Embryonic facial prominence (tissue), 1 donor: ENCODE measurements around the gene FBP1.
A peak's percentile ranks its signal among the peaks of the same experiment; 100 is the strongest.

Experiments
- DNase-seq: peaks from one replicate; pipeline ENCODE4 v3.0.0-alpha.2; 2016; ENCODE audit errors: extremely low spot score

The FBP1 gene

DNA sequence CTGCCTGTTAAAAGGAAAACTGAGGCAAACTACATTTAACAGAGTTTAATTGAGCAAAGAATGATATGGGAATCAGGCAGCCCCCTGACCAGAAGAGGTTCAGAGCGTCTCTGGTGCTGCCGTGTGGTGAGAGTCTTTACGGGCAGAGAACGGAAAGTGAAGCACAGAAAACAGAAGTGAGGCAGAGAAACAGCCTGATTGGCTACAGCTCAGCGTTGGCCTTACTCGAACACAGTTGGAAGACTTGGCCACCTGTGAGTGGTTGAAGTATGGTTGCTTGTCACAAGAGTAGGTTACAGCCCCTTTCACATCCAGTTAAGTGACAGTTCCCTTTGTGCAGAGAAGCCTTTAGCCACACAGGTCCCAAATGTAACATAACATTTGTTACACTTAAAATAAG lies 16.9 kb upstream of the FBP1 start:
- DNase-seq, result no peak

DNA sequence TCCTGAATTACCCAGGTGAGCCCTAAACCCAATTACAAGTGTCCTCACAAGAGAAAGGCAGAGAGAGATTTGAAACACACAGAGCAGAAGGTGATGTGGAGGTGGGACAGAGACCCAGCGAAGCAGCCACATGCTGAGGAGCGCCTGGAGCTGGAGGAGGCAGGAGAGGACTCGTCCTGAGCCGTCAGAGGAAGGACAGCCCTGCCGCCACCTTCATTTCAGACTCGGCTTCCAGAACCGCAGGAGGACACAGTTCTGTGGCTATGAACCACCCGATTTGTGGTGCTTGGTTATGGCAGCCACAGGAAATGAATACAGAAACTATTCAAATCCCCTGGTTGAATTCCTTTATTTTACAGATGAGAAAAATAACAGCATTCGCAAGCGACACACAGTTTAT lies 16.4 kb upstream of the FBP1 start:
- DNase-seq, result no peak

DNA sequence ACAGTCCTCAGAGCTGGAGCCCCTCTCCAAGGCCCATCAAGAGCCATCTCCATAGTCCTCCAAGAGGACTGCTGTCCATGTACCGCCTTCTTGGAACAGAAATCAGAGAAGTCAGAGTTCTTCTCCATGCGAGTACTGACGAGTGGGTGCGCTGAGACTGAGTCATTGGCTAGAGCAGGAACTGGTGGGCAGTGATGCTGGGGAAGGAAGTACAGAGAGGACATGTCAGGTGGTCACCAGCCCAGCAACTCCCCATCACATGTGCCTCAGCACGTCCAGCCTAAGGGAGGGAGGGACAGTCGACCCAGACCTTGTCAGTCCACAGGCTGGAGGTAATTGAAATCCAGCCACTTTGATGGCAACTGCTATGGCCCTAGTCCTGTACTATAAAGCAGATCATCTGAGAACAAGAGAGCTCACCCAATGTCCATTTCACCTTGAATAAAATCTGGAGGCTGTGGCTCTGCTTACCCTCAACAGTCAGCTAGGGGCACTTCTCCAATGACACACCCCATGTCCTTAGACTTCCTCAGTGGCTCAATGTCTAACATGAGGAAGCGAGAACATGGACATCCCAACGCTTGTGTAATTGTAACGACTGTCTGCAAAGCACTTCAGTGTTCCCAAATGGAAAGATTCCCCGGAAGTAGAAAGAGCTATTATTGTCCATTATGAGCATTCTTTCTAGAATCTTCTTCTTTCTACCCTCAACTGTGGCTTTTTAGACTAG lies 15.0 kb upstream of the FBP1 start:
- no peak for DNase-seq

DNA sequence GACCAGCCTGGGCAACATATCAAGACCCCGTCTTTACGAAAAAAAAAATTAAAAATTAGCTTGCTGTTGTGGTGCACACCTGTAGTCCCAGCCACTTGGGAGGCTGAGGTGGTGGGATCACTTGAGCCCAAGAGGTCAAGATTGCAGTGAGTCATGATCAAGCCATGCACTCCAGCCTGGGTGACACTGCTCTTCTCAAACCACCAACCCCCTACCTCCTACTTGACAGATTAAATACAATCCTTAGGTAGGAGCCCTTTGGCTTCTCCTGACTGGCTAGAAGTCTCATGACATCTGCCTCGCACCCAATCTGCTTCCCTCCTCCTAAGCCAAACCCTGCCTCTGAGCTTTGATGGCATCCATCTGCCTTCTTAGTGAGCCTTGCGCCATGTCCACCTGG lies 11.6 kb upstream of the FBP1 start:
- no peak for DNase-seq

DNA sequence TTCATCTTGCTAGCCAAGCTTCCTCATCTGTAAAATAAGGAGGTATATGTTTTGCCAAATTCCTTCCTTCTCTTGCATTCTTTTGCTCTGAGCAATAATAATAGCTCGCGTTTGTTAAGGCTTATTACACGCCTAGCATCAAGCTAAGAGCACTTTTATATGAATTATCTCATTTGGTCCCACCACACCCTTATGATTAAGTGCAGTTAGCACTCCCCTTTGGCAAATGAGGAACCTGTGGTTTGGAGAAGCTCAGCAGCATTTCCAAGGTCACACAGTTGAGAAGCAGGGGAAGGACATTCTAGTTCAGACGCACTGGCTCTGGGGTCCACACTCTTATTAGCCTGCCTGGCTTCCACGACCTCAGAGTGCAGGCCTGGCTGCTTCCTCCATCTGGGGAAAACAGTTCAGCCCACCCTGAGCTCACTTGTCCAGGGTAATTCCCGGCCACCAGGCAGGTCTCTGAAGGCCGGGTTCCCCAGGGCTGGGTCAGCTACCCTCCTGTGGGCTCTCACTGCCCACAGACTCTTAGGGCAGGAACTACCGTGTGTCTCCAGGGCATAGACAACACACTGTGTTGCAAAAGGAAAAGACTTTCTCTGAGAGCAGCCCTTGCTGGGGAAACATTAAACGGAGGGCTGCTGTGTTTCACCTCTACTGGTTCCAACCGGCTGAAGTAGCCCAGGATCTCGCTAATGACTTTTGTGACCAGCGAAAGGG lies 9.9 kb upstream of the FBP1 start:
- no peak for DNase-seq

DNA sequence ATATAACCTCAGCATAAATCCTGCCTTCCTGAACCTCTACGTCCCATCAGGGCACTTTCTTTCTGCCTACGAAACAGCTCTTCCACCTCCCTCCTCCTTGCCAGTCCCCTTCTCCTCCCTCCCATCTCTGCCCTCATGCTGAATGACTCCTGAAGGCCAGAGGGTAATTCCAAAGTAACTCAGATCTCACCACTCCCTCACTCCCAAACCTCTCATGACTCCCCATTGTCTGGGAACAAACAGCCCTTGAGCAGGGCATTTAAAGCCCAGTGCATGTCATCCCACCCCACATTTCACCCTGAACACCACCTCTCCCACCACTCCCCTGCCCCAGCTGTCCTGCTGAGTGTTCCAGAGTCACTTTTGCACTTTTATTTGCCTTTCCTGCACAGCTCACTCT lies 8.9 kb upstream of the FBP1 start:
- DNase-seq, result no peak

DNA sequence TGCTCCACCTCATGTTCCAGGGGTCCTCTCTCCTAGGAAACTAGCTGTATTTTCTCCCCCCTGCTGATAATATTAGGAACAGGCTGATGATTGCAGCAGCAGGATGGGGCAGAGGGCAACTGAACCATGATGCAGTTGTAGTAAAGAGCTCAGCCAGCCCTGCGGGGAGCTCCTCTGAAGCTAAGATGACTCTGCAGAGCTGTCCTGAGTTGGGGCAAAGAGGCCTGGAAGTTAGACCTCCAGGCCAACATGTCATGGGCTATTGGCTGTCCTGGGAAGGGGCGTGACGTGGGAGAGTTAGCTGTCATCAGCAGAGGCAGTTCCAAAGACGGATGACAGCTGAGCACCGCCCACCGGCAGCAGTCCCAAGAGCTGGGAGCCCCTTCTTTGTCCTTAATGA lies 6.6 kb upstream of the FBP1 start:
- DNase-seq, result no peak

DNA sequence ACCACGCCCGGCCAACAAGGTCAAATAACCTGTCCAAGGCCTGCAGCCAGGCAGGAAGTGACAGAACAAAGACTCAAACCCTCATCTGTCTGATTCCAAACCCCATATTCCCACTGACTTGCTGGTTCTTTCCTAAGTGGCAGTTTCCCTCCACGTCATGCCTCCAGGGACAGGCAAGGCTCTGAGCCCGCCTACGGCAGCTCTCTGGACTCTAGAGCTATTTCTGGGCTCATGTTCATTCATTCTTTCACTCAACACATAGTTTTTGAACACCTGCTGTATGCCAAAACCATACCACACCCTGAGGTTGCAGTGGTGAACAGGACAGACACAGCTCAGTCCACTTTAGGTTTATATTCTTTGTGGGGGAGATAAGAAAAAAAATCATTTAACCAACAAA lies 5.2 kb upstream of the FBP1 start:
- DNase-seq, result no peak

DNA sequence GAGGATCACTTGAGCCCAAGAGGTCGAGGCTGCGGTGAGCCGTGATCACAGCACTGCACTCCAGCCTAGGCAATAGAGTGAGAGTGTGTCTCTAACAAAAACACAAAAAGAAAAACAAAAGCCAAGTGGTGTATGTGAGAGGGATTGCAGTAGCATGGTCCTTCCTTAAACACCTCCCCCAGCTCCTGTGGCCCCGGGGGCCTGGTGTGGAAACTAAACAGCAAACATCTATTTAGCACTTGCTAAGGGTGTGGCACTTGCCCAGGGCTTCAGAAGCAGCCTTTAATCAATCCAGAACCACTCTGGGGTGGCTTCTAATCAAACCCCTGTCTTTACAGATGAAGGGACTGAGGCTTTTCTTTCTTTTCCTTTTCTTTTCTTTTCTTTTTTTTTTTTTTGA lies 4.4 kb upstream of the FBP1 start:
- no peak for DNase-seq

DNA sequence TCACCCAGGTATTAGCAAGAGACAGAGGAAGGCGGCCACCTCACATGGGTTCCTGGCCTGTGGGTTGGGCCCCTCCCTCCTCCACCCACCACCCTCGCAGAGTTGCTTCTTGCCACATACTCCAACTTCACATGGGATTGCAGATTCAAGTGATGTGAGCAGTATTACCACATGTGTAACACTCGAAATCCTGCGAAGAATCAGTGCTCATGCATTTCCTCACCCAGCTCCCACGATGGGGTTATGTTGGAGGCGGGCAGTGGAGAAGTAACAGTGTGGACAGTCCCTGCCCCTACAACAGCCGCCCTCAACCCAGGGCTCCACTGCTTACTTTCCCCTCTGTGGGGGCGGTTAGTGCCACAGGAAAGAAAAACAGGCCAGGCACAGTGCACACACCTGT lies 3.9 kb upstream of the FBP1 start:
- no peak for DNase-seq

DNA sequence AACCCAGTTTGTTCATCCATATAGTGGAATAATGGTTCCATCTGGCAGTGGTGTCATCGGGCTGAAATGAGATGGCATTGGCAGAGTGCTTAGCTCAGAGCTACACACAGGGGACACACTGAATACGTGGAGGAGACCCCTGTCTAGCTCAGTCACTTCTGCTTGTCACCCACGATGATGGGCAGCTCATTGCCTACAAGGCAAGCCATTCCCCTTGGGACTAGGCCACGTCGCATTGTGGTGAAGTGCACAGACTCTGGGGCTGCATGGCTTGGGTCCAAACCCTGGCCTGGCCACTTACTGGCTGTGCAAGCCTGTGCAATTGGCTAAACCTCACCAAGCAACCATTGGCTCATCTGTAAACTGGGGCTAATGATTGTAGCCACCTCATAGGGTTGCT lies 3.2 kb upstream of the FBP1 start:
- DNase-seq, result no peak

DNA sequence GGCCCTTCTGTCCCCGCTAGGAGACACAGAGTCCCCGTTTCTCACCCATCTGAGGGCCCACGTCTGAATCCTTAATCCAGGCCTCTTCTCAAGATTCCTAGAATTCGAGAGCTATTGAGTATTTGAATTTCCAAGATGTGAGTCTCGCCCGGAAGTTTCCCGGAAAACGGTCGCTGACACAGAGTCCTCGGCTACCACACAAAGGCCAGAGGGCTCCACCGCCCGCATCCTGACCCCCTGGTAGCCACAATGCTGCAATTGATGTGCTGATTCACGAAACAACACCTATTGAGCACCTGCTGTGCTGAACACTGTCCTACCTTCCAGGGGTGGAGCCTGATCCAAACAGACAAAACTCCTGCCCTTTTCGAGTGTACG lies 670 bp upstream of the FBP1 start:
- DNase-seq, result no peak

DNA sequence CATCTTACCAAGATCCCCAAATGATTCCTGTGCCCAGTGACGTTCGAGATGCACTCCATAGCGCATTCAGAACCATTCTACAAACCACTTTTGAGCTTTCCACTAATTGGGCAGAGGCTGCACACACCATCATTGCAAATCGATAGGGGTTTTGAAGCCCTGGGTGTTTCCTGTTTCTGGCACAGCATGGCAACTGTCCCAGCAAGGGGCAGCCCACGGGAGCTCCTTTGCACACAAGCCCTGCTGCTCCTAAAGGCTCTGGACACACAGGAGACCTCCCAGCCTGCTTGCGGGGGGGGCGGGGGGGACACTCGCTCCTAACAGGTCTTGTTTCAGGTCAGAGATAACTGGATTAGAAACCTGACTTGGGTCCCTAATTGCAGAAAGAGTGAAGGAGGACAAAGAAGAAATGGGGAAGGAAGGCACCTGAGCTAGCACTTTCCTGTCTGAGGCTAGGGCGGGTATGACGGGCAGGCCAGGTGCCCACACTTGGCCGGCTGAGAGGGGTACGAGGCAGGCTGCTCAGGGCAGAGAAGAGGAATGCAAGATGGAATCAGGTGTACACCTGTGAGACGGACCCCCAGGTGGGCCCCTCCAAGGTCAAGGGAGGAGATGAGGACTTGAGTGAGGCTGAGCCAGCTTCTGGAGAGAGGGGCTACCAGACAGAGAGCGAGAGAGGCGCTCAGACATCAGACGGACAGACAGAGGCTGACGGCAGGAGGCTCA lies 820 bp downstream of the FBP1 start:
- no peak for DNase-seq

DNA sequence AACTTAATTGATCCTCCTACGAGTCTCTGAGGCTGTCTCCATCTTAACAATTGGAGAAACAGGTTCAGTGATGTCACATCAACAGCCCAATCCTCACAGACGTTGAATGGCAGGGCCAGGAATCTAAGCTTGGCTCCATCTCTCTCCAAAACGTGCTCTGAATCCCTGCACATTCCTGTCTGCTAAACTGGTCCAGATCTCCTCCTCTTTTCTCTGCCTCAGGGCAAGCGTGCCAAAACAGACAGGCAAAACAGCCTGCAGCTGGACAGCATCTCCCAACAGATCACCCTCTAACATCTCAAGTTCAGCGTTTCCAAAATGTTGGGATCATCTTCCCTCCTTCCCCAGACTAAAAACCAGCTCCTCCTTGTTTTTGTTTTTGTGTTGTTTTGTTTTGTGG lies 6.6 kb downstream of the FBP1 start:
- DNase-seq, result no peak

DNA sequence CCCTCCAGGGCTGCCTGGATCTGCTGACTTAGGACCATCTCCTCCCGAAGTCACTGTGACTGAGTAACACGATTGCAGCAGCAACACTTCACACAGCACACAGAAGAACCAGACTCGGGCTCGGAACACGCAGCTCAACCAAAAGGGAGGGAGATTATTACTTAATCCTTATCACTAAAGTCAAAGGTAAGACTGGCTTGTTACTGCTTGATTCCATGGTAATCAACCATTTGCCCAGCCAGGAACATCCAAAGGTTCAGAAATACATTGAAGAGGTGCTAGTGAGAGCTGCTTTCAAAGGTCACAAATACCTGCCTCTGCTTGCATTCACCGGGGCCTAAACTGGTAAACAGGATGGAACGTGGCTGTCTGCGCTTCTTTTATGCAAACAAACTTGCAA lies 7.7 kb downstream of the FBP1 start:
- DNase-seq, result no peak

DNA sequence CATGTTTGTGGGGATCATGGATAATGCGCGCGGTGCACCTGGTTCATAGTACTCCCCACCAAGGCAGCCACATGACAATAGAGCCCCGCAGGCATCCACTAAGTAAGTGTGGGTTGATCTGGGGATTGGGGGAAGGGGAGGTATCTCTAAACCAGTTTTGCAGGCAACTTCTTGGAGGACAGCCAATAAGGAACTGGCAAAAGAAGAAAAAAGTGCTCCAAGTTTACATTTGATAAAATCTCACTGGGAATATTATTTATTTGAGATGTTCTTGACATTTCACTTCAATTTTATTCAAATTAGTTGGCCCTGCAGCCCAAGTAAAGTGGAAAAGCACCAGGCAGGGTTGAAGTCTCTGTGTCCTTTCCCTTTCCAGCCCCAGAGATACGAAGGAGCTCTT lies 8.5 kb downstream of the FBP1 start:
- DNase-seq, result peak; percentile 36

DNA sequence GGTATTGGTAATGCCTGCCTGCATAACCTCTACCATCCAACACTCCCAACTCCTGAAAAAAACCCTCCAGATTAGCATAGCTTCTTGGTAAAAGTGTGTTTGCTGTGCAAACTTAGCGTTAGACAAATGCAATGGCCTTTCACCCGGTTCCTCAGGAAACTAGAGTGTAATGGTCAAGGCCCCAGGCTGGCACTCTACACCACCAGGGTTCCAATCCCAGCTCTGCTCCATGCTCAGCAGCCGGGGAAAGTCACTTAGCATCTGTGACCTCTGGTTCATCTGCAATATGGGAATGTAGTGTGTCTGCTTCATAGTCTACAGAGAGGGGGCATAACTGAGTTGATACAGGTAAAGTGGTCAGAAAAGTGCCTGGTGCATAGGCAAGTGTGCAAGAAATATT lies 9.0 kb downstream of the FBP1 start:
- DNase-seq, result no peak

DNA sequence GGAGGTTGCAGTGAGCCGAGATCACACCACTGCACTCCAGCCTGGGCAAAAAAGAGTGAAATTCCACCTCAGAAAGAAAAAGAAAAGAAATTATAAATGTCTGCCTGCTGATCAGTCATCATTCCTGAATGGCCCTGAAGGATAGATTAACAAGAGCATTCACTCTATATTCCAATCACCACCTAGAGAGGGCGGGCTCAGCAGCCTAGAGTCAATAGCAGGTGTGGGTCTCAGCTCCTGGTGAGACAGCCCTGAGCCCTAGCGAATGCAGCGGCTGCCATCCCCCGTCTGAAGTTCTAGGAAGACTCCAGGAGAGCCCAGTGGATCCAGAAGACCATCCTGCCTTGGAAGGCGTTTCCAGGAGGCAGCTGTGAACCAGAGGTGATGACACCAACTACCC lies 12.0 kb downstream of the FBP1 start:
- no peak for DNase-seq

DNA sequence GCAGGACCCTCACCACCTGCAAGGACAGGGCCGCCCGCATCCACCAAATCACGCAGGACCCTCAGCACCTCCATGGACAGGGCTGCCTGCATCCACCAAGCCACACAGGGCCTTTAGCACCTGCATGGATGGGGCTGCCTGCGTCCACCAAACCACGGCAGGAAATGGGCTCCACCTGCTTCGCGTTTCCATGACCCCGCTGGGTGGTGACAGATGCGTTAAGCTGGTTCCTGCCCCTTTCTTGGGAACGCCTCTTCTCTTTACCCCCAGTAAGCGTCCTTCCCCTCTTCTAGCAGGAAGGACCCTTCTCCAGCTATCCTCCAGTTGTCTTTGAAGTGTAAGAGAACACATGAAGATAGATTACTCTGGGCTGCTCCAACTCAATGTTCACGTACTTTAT lies 13.5 kb downstream of the FBP1 start:
- no peak for DNase-seq

DNA sequence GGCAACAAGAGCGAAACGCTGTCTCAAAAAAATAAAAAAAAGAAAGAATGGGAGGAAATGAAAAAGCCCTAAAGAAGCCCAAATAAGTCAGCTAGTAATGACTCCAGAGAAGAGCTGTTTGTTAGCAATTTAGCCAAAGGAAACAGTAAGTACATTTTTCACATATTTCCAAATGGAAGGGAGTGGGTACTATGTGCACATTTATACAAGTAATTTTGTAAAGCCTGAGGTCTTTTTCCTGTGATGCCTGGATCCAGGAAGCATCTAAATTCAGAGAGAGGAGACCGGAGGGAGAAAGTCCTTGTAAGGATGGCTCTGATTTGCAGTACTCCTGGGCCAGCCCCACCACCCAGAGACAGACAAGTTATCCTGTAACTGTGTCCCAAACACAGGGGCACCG lies 14.7 kb downstream of the FBP1 start:
- no peak for DNase-seq

DNA sequence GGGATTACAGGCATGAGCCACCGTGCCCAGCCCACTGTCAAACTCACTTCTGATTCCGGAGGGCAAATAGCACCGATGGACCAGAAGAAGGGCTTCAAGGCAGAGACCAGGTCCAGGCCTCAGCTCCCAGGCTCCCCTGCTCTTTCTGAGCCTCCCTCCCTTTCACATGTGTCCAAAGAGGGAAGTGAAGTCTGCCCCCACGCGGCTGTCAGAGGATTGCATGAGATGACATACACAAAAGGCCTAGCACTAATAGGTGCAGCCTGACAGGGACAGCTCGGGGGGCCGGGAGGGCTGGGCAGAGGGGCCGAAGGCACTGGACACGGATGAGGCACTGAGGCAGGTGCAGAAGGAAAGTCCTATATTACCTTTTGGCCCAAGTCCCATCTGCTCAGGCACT lies 16.1 kb downstream of the FBP1 start:
- no peak for DNase-seq

DNA sequence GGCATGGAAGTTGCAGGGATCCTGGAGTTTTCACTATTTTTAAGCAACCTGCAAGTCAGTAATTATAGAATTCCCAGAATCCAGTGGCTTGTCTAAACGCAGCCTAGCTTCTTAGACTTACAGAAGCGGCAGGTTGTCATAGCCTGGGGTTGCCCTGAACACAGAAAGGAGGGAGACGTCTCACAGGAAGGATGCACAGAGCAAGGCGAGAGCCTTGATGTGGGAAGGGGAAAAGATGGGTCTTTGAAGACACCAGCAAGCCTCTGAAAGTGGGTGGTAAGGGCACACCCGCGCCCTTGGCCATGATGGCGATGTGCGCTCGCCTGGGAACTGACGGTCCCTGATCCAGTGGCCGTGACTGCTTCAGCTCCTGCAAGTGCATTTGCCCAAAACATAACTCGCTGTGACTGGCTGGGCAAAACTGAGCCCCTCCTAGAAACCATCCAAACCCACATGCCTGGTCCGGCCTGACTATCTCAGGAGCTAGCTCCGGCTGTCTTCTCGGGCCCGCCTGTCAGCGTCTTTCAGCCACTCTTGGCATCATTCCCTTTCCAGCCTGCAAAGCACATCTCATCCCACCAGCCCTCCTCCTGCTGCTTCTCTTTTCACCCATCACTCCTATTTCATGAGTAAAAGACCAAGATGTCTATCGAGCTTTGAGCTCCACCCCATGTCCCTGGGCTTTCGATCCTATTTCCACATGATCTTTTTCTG lies 17.1 kb downstream of the FBP1 start:
- no peak for DNase-seq

DNA sequence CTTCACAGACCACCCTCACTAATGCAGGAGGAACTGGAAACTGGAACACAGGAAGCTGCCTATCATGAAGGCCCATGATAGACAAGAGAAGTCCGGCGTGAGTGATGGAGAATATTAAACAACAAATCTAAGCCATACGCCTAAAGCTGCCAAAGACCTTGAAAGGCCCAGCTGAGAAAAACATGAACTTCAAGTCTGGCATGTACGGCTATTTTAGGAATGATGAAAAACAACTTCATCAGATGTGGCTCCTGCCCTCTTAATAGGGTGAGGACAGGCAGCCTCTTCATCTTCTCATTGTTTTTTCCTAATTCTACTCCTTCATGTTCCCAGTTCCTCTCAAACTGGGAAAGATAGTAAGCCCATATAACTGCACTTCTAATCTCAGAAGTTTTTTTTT lies 20.3 kb downstream of the FBP1 start:
- DNase-seq, result no peak
